Natural killer cell treated with Interleukin-12 subunit alpha and Interleukin-12 subunit beta and Interleukin-15 and Interleukin-18, amount 100 ng/mL, for 72 hours (primary cell): ENCODE measurements around the gene ST6GAL1. TPM values are rescaled to one million over a fixed set of nuclear protein-coding genes. Genes with fewer than 3 reads are reported as not detected.
"Not testable (repeated sequence)": the region's sequence is repeated elsewhere in the genome, so short reads cannot be mapped to it uniquely, and the experiment has no call there.

Source experiments
- ATAC-seq, 2 donors: fragments of 150-1000 bp; cut with Tn5 transposase in 1 of 2; sonication (Bioruptor Pico), chemical (Tn5 transposase) in 1 of 2; 2 replicates each; pipeline ENCODE4 v1.10.0; 2021
- DNase-seq: peaks from one replicate; pipeline ENCODE4 v3.0.0; 2022; ENCODE audit warnings: low spot score
- H3K27ac Mint-ChIP-seq, 2 donors: 1 replicate in 1 of 2; 2 replicates in 1 of 2; pipeline ENCODE4 v1.8.0; 2022; ENCODE audit warnings: mixed read lengths in 2 of 2, mild to moderate bottlenecking in 1 of 2, moderate library complexity in 1 of 2
- H3K27me3 Mint-ChIP-seq, 2 donors: 1 replicate in 1 of 2; 2 replicates in 1 of 2; pipeline ENCODE4 v1.8.0; 2022; ENCODE audit warnings: mixed read lengths in 2 of 2
- H3K36me3 Mint-ChIP-seq: one replicate; pipeline ENCODE4 v1.8.0; 2022; ENCODE audit warnings: mixed read lengths
- H3K4me1 Mint-ChIP-seq, 2 donors: 1 replicate in 1 of 2; 2 replicates in 1 of 2; pipeline ENCODE4 v1.8.0; 2022; ENCODE audit warnings: low read depth in 2 of 2, mixed read lengths in 2 of 2, mild to moderate bottlenecking in 1 of 2
- H3K4me3 Mint-ChIP-seq: one replicate; pipeline ENCODE4 v1.8.0; 2022; ENCODE audit warnings: mixed read lengths
- H3K9me3 Mint-ChIP-seq: 2 replicates; pipeline ENCODE4 v1.8.0; 2022; ENCODE audit warnings: mixed read lengths
- total RNA-seq, 2 donors: library from RNA; stranded (reverse); gene quantifications; one replicate each; pipeline ENCODE4 v1.2.3, GENCODE V29; 2022

ST6GAL1 gene
- total RNA-seq, 2 donors from 2014 or later, result 179 to 304 TPM

DNA sequence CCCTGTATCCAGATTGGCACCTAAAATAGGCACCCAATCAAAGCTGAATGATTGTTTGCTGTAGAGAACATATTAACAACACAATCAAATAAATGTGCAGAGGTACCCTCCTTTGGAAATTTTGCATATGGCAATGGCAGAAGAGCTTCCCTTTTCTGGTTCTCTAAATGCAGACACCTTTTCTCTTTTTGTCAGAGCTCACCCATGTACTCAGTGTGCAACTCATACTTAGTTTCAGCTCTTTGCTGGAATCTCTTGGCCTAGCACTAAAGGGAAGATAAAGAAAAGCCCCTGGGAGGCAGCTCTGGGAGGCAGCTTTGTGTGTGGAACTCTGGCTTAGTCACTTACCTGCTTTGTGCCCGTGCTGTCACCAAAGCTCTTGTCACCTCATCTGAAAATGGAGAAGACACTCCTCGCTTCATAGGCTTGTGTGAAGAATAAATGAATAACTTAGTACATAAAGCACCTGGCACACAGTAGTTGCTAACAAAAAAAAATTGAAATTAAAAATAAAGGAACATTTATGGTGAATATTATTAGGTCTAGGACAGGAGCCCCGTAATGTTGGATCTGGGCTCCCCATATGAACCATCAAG lies 28.8 kb downstream of the ST6GAL1 start:
- peaks cover 56 to 62% of the 10 kb centered on the region in 2 donors for H3K4me1 Mint-ChIP-seq
- H3K27ac Mint-ChIP-seq, result peak overlapping the region; percentile 71 to 89
- no peak for ATAC-seq
- H3K36me3 Mint-ChIP-seq, result peaks cover 27% of the 10 kb centered on the region
- no peak overlapping the region for H3K4me3 Mint-ChIP-seq
- DNase-seq, result no peak
- H3K27me3 Mint-ChIP-seq, result no peaks in the 10 kb centered on the region
- H3K9me3 Mint-ChIP-seq, result peaks cover under 1% of the 10 kb centered on the region

DNA sequence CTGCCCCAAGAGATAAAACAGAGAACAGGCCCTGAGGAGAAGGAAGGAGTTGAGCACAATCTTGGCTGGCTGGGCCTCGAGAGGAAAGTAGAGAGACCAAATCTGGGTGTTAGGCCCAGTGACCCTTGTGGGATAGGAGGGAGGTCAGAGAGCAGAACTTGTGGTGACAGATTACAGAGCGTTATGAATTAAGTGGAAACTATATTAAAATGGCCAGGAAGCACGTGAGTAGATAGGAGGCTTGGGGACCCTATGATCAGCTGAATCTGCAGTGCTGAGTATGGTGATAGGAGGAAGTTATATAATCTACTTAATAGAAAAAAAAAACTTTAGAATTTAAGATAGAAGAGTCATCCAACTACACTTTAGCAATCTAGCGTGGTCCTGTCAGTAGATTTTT lies 30.0 kb downstream of the ST6GAL1 start:
- ATAC-seq (no peak), DNase-seq (no peak)
- Mint-ChIP-seq H3K27me3 (no peaks in the 10 kb centered on the region), H3K4me1 (peaks cover 51 to 52% of the 10 kb centered on the region in 2 donors), H3K4me3 (peak overlapping the region; percentile 19), H3K27ac (peak overlapping the region; percentile 71 to 89), H3K9me3 (no peaks in the 10 kb centered on the region), H3K36me3 (peaks cover 18% of the 10 kb centered on the region)

DNA sequence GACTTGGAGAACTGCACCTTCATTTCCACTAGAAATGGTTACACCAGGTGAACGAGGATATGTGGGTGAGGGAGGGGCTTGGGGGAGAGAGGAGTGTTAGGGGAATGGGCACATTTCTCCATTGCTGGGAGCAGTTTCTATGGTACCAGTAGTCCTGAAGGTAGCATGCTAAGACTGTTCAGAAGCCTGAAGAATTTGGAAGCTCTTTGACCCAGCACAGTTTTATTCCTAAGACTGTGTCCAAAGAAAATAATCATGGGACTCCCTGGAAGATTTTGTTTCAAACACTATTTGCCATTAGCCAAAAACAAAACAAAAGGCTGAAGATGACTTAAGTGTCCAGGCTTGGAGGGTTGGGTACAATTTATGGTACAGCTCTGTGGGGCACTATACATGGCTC lies 32.1 kb downstream of the ST6GAL1 start:
- no peaks in the 10 kb centered on the region for H3K9me3 Mint-ChIP-seq
- no peak overlapping the region for H3K4me3 Mint-ChIP-seq
- H3K4me1 Mint-ChIP-seq, result peaks cover 36 to 40% of the 10 kb centered on the region in 2 donors
- H3K27ac Mint-ChIP-seq, result peak overlapping the region in 1 of 2 donors; percentile 79
- no peaks in the 10 kb centered on the region for H3K27me3 Mint-ChIP-seq
- DNase-seq, result no peak
- no peaks in the 10 kb centered on the region for H3K36me3 Mint-ChIP-seq
- ATAC-seq, result no peak

DNA sequence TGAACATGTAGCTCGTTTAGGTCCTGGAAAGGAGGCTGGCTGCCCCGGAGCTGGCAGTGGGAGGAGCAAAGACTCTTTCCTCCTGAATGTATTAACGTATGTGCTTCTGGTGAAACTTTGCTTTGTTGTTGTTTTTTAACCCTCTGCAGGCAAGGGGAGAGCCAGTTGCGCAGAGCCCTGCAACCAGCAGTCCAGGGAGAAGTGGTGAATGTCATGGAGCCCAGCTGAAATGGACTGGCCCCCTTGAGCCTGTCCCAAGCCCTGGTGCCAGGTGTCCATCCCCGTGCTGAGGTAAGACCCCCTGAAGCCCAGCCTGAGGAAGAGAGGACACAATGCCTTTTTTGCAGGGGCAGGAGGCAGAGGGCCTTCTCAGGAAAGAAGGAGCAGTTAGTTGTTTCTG lies 33.3 kb downstream of the ST6GAL1 start:
- no peak overlapping the region for H3K4me3 Mint-ChIP-seq
- ATAC-seq (no peak), DNase-seq (no peak)
- no peaks in the 10 kb centered on the region for H3K27me3 Mint-ChIP-seq
- H3K27ac Mint-ChIP-seq, result peak overlapping the region; percentile 39 to 44
- no peaks in the 10 kb centered on the region for H3K9me3 Mint-ChIP-seq
- H3K4me1 Mint-ChIP-seq, result peaks cover 45 to 49% of the 10 kb centered on the region in 2 donors
- peaks cover 4% of the 10 kb centered on the region for H3K36me3 Mint-ChIP-seq

DNA sequence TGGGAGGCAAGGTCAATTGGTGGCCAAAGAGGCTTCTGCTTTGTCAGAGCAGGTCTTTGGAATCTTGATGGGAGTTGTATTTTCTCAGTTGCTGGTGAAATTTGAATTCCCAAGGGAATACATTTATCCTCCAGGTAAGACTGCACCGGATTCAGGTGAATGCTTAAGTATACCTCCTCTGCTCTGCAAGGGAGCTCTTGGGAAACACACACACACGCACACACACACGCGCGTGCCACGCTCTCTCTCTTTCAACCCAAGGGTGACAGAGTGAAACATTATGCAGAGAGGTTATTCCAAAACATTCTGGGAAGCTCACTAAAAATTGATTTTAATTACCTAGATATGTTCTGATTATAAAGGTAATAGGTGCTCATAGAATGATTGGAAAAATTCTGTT lies 33.7 kb downstream of the ST6GAL1 start:
- Mint-ChIP-seq H3K36me3 (peaks cover 4% of the 10 kb centered on the region), H3K27me3 (no peaks in the 10 kb centered on the region), H3K4me1 (peaks cover 42 to 49% of the 10 kb centered on the region in 2 donors), H3K4me3 (no peak overlapping the region), H3K9me3 (no peaks in the 10 kb centered on the region), H3K27ac (peak overlapping the region in 1 of 2 donors; percentile 44)
- no peak for ATAC-seq
- no peak for DNase-seq

DNA sequence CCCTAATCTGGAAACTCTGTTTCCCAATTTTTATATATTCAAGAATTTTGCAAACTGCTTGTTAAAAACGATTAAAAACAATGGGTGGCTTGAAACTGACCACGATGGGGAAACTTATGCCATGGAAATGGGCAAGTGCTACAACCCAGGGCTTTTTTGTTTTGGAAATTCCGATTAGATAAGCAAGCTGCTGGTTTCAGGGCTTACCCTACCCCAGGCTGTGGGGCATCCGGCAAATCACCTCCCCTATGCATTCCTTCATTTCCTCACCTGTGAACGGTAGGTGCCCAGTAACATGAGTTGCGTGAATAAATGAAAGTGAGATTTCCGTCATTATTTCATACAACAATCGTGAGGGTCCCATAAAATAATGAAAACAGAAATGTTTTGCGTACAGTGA lies 34.3 kb downstream of the ST6GAL1 start:
- H3K36me3 Mint-ChIP-seq, result peaks cover 9% of the 10 kb centered on the region
- DNase-seq (no peak), ATAC-seq (no peak)
- H3K27ac Mint-ChIP-seq, result peak overlapping the region in 1 of 2 donors; percentile 65
- H3K27me3 Mint-ChIP-seq, result no peaks in the 10 kb centered on the region
- H3K9me3 Mint-ChIP-seq, result no peaks in the 10 kb centered on the region
- no peak overlapping the region for H3K4me3 Mint-ChIP-seq
- H3K4me1 Mint-ChIP-seq, result peaks cover 42 to 49% of the 10 kb centered on the region in 2 donors

DNA sequence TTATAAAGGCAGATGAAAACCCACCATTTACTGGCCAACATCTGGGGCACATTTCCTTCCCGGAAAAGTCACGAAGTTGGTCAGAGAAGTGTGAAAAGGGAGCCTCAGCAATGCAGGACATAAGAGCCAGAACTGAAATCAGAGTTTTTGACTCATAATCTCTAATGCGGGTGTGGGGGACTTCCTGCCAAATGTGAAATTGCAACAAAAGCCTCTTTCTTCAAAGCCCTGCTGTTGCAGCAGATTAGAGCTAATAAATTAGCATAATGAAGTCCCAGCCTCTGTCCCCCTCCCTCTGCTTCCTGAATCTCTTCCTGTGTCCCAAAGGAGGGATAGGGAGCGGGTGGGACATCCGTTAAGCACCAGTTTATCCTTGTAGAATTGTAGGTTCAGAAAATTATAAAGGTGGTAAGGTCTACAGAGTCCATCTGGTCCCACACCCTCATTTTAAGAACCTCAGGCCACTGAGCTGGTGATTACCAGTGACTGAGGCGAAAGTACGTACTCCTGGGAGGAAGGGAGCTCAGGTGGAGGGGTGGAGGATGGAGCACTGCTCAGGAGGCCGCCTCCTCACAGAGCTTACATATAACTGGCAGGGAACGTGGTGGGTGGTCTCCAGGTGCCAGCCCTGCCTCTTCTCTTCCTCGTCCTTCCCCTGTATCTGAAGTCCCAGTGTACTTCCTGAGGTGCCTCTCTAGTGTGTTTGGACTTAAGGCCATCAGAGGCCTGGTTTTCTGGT lies 35.0 kb downstream of the ST6GAL1 start:
- Mint-ChIP-seq H3K4me1 (peaks cover 37 to 44% of the 10 kb centered on the region in 2 donors), H3K36me3 (peaks cover 10% of the 10 kb centered on the region), H3K9me3 (no peaks in the 10 kb centered on the region)

DNA sequence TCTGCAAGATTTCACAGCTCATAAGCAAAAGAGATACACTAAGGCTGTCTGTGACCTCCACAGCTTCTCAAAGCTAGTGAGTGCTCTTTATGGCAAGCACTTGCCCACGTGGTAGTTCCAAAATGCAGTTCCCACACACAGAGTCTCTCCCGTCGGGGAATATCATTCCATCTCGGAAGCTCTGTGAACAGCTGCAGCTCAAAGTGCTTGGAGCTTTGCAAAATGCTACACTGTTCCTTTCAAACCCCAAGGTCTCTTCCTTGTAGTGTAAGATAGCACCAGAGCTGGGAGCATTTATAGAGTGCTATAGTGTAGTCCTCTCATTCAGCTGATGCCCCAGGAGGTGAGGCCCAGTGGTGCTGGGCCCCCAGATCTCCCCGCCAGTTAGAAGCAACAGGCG lies 36.1 kb downstream of the ST6GAL1 start:
- peak overlapping the region; percentile 65 to 78 for H3K27ac Mint-ChIP-seq
- no peak overlapping the region for H3K4me3 Mint-ChIP-seq
- no peaks in the 10 kb centered on the region for H3K9me3 Mint-ChIP-seq
- peaks cover 32 to 44% of the 10 kb centered on the region in 2 donors for H3K4me1 Mint-ChIP-seq
- no peak for ATAC-seq
- H3K36me3 Mint-ChIP-seq, result peaks cover 12% of the 10 kb centered on the region
- DNase-seq, result no peak
- no peaks in the 10 kb centered on the region for H3K27me3 Mint-ChIP-seq

More for the DNA sequence above, 35.0 kb downstream of the ST6GAL1 start:
- ATAC-seq (peak; percentile 26 to 57), DNase-seq (no peak)
- Mint-ChIP-seq H3K27me3 (no peaks in the 10 kb centered on the region), H3K4me3 (peak overlapping the region; percentile 16), H3K27ac (peak overlapping the region; percentile 65 to 78)

DNA sequence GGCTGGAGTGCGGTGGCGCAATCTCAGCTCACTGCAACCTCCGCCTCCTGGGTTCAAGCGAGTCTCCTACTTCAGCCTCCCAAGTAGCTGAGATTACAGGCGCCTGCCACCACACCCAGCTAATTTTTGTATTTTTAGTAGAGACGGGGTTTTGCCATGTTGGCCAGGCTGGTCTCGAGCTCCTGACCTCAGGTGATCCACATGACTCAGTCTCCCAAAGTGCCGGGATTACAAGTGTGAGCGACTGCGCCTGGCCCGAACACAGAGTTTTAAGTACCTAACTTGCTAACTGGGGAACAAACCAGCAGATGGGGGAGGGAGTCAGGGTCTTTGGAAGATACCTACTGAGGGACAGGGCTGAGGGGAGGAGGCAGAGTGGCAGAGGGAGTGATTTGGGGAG lies 36.9 kb downstream of the ST6GAL1 start:
- Mint-ChIP-seq H3K4me1 (peaks cover 29 to 42% of the 10 kb centered on the region in 2 donors), H3K27ac (peak overlapping the region; percentile 65 to 70), H3K36me3 (peaks cover 16% of the 10 kb centered on the region)
- H3K4me3 Mint-ChIP-seq, H3K9me3 Mint-ChIP-seq, DNase-seq, ATAC-seq, H3K27me3 Mint-ChIP-seq: not testable (repeated sequence)

DNA sequence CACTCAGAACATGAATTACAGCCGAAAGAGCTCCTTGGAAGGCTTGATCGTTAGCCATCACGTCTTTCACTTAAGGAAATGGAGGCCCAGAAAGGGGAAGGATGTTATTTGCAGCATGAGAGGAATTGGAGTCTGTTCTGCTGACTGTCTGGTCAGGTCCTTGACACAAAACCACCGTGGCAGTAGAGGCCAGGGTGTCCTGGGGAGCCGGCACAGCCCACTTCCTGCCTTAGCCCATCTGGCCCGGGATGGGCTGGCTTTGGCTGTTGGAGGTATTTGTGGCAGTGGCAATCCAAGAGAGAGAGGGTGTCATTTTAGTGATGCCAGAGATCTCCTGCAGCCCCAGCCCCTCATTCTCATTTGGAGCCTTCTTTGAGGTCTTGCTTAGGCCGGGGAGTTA lies 37.4 kb downstream of the ST6GAL1 start:
- ATAC-seq (peak; percentile 53 to 60), DNase-seq (no peak)
- no peak overlapping the region for H3K4me3 Mint-ChIP-seq
- no peaks in the 10 kb centered on the region for H3K27me3 Mint-ChIP-seq
- peaks cover 33 to 44% of the 10 kb centered on the region in 2 donors for H3K4me1 Mint-ChIP-seq
- no peaks in the 10 kb centered on the region for H3K9me3 Mint-ChIP-seq
- H3K27ac Mint-ChIP-seq, result peak overlapping the region; percentile 65 to 70
- H3K36me3 Mint-ChIP-seq, result peaks cover 19% of the 10 kb centered on the region

DNA sequence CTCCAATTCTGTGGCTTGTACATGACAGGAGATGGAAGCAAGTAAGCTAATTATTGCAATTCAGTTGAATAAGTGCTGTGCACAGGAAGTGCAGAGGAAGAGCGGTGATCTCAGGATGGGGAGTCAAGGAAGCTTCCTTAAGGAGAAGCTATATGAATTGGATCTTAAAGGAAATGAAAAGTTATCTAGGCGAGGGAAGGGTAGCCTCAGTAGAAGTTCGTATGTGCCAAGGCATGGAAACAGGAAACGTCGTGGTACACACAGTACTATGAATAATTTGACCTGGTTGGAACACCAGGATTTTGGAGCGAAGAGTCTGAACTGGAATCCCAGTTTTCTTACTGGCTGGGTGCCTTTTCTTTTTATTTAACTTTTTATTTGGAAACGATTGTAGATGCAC lies 39.3 kb downstream of the ST6GAL1 start:
- Mint-ChIP-seq H3K27ac (peak overlapping the region; percentile 14 to 65), H3K4me1 (peaks cover 37 to 54% of the 10 kb centered on the region in 2 donors), H3K27me3 (no peaks in the 10 kb centered on the region), H3K4me3 (no peak overlapping the region), H3K9me3 (no peaks in the 10 kb centered on the region), H3K36me3 (peaks cover 20% of the 10 kb centered on the region)
- ATAC-seq (no peak), DNase-seq (no peak)

DNA sequence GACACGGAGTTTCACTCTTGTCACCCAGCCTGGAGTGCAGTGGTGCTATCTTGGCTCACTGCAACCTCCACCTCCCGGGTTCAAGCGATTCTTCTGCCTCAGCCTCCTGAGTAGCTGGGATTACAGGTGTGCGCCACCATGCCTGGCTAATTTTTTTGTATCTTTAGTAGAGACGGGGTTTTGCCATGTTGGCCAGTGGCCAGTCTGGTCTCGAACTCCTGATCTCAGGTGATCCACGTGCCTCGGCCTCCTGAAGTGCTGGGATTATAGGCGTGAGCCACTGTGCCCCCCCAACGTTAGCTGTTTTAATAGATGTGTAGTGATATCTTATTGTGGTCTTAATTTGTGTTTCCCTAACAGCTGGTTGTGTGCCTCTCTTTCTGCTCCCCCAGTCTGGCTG lies 40.8 kb downstream of the ST6GAL1 start:
- not testable (repeated sequence) for H3K9me3 Mint-ChIP-seq, H3K27me3 Mint-ChIP-seq, ATAC-seq, DNase-seq, H3K4me3 Mint-ChIP-seq
- Mint-ChIP-seq H3K36me3 (peaks cover 20% of the 10 kb centered on the region), H3K27ac (peak overlapping the region; percentile 36 to 79), H3K4me1 (peaks cover 42 to 49% of the 10 kb centered on the region in 2 donors)

DNA sequence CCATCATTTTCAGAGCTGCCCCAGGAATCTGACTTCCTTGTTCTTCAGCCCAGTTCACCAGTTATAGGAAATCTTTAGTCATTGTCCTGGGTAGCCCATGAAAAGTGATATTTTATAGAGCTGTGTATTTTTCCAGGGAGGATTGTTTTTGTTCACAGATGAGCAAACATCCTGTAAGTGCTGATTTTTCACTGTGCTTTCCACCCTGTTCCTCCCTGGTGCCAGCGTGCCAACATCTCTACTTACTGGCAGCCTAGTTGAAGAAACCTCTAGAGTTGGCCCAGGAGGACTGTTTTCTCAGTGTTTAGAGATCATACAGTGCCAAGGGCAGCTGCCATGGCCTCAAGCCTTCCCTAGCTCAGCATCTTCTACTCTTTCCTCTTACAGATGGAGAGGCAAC lies 41.3 kb downstream of the ST6GAL1 start:
- Mint-ChIP-seq H3K4me1 (peaks cover 42 to 50% of the 10 kb centered on the region in 2 donors), H3K9me3 (no peaks in the 10 kb centered on the region), H3K27me3 (no peaks in the 10 kb centered on the region), H3K4me3 (no peak overlapping the region), H3K36me3 (peaks cover 20% of the 10 kb centered on the region), H3K27ac (peak overlapping the region; percentile 36 to 79)
- DNase-seq (no peak), ATAC-seq (no peak)

DNA sequence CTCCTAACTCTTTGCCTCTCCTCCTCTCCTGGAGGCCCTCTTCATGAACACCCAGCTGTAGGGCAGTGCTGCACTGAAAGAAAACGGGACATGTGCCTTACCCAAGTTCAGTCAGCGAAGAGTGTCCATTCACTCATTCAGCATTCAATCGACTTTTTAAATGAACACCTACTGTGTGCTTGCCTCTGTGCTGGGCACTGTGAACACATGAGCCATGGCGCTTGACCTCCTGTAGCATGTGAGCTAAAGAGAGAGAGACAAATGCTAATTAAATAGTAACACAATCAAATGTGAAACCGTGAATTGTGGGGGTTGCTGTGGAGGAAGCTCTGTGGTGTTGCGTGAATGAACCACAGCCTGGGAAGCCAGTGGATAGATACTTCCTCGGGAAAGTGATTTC lies 43.4 kb downstream of the ST6GAL1 start:
- Mint-ChIP-seq H3K27me3 (no peaks in the 10 kb centered on the region), H3K4me3 (no peak overlapping the region), H3K27ac (peak overlapping the region; percentile 44 to 75), H3K4me1 (peaks cover 34 to 39% of the 10 kb centered on the region in 2 donors), H3K9me3 (no peaks in the 10 kb centered on the region), H3K36me3 (peaks cover 17% of the 10 kb centered on the region)
- no peak for DNase-seq
- no peak for ATAC-seq
